Measurements from ENCODE around the gene NCK1. TPM values are rescaled to one million over a fixed set of nuclear protein-coding genes. Genes with fewer than 3 reads are reported as not detected.
A peak's percentile ranks its signal among the peaks of the same experiment; 100 is the strongest.

The NCK1 gene
- total and polyA plus RNA-seq, 2 experiments from 2014 or later = 28.4 to 28.7 TPM

DNA sequence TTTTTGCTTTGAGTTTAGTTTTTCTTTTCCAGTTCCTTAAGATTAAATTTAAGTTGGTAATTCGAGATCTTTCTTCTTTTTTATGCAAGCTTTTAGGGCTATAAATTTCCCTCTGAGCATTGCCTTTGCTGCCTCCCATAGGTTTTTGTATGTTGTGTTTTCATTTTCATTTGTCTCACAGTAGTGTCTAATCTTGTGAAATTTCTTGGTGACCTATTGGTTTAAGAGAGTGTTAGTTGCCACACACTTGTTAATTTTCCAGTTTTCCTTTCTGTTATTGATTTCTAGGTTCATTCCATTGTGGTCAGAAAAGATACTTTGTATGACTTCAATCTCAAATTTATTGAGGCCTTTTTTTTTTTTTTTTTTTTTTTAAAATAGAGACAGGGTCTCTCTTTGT lies 77.5 kb downstream of the NCK1 start (continued):
- TF ChIP-seq, protein P1, sequence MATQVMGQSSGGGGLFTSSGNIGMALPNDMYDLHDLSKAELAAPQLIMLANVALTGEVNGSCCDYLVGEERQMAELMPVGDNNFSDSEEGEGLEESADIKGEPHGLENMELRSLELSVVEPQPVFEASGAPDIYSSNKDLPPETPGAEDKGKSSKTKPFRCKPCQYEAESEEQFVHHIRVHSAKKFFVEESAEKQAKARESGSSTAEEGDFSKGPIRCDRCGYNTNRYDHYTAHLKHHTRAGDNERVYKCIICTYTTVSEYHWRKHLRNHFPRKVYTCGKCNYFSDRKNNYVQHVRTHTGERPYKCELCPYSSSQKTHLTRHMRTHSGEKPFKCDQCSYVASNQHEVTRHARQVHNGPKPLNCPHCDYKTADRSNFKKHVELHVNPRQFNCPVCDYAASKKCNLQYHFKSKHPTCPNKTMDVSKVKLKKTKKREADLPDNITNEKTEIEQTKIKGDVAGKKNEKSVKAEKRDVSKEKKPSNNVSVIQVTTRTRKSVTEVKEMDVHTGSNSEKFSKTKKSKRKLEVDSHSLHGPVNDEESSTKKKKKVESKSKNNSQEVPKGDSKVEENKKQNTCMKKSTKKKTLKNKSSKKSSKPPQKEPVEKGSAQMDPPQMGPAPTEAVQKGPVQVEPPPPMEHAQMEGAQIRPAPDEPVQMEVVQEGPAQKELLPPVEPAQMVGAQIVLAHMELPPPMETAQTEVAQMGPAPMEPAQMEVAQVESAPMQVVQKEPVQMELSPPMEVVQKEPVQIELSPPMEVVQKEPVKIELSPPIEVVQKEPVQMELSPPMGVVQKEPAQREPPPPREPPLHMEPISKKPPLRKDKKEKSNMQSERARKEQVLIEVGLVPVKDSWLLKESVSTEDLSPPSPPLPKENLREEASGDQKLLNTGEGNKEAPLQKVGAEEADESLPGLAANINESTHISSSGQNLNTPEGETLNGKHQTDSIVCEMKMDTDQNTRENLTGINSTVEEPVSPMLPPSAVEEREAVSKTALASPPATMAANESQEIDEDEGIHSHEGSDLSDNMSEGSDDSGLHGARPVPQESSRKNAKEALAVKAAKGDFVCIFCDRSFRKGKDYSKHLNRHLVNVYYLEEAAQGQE (IDR thresholded peaks at IDR 0.05; ENCODE audit: unreplicated experiment) = no peak
- TF ChIP-seq CREB1 (CRISPR knock-in tag; IDR thresholded peaks at IDR 0.05; ENCODE audit: low read depth) (no peak), STAT1 (IDR thresholded peaks at IDR 0.05; ENCODE audit: unreplicated experiment) (no peak), ZNF114 (CRISPR knock-in tag; IDR thresholded peaks at IDR 0.05) (no peak), POLR2AphosphoS5 (IDR thresholded peaks at IDR 0.05; ENCODE audit: low read depth) (no peak)
- TF ChIP-seq, protein P2, sequence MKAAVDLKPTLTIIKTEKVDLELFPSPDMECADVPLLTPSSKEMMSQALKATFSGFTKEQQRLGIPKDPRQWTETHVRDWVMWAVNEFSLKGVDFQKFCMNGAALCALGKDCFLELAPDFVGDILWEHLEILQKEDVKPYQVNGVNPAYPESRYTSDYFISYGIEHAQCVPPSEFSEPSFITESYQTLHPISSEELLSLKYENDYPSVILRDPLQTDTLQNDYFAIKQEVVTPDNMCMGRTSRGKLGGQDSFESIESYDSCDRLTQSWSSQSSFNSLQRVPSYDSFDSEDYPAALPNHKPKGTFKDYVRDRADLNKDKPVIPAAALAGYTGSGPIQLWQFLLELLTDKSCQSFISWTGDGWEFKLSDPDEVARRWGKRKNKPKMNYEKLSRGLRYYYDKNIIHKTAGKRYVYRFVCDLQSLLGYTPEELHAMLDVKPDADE (IDR thresholded peaks at IDR 0.05) = no peak
- TF ChIP-seq, protein P3, sequence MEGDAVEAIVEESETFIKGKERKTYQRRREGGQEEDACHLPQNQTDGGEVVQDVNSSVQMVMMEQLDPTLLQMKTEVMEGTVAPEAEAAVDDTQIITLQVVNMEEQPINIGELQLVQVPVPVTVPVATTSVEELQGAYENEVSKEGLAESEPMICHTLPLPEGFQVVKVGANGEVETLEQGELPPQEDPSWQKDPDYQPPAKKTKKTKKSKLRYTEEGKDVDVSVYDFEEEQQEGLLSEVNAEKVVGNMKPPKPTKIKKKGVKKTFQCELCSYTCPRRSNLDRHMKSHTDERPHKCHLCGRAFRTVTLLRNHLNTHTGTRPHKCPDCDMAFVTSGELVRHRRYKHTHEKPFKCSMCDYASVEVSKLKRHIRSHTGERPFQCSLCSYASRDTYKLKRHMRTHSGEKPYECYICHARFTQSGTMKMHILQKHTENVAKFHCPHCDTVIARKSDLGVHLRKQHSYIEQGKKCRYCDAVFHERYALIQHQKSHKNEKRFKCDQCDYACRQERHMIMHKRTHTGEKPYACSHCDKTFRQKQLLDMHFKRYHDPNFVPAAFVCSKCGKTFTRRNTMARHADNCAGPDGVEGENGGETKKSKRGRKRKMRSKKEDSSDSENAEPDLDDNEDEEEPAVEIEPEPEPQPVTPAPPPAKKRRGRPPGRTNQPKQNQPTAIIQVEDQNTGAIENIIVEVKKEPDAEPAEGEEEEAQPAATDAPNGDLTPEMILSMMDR (conservative IDR thresholded peaks at IDR 0.05; ENCODE audit: low read depth in 2 of 2) = no peak

DNA sequence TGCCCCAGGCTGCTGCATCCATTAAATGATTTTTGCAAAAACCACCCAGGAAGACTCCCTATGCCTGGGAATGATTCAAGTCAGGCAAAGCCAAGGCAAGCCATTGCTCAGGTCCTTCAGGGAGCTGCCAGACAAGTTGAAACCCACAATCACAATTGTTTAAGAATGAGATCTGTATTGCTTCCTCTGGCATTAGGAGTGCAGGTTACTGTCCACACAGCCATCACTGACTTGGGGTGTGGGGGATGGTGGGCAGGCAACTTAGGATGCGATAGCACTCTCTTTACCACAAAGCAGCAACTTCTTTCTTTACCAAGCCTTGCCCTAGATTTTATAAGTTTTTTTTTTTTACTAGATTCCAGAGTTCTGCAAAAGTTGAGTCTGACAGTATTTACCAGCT lies 80.8 kb downstream of the NCK1 start:
- Mint-ChIP-seq H3K27me3 (ENCODE audit: insufficient read depth, low read depth, poor library complexity) (peaks cover 2% of the 10 kb centered on the region), H3K36me3 (ENCODE audit: low read depth) (peaks cover 5% of the 10 kb centered on the region; the same call in 1 of the 3 replicates), H3K4me1 (peaks cover 38% of the 10 kb centered on the region), H3K27ac (peak overlapping the region; percentile 12), H3K9me3 (peaks cover under 1% of the 10 kb centered on the region; the same call in 1 of the 3 replicates), H3K4me3 (no peak overlapping the region)
- Histone ChIP-seq H3K4me1 (ENCODE audit: insufficient read depth) (peaks cover 18% of the 10 kb centered on the region), H3K9me2 (ENCODE audit: insufficient read depth) (no peaks in the 10 kb centered on the region), H3K27ac (ENCODE audit: low read depth) (peak overlapping the region; percentile 51; the same call in 1 of the 2 replicates), H2AFZ (no peak overlapping the region), H3K4me2 (peak overlapping the region; percentile 58; the same call in 1 of the 2 replicates), H3K36me3 (ENCODE audit: insufficient read depth) (no peaks in the 10 kb centered on the region), H3K79me2 (replicated peaks; ENCODE audit: insufficient read depth) (peaks cover 64% of the 10 kb centered on the region), H3K4me3 (no peak overlapping the region), H4K20me1 (replicated peaks; ENCODE audit: insufficient read depth) (no peaks in the 10 kb centered on the region; the same call in none of the 2 replicates), H3K27me3 (ENCODE audit: insufficient read depth) (no peaks in the 10 kb centered on the region), H3F3A (replicated peaks; ENCODE audit: low read depth) (no peaks in the 10 kb centered on the region)
- no peak for TF ChIP-seq POLR2AphosphoS5 (IDR thresholded peaks at IDR 0.05; ENCODE audit: low read depth)
- TF ChIP-seq, protein P2 (IDR thresholded peaks at IDR 0.05) = no peak
- TF ChIP-seq JUNB (IDR thresholded peaks at IDR 0.05; ENCODE audit: unreplicated experiment) = no peak
- TF ChIP-seq CREB1 (CRISPR knock-in tag; IDR thresholded peaks at IDR 0.05; ENCODE audit: low read depth) = no peak
- DNase-seq (ENCODE audit: low spot score) (peak; percentile 26), ATAC-seq (peak; percentile 59; the same call in 2 of the 3 replicates)
